ENCODE results near the gene PTPRH. TPM values are rescaled to one million over a fixed set of nuclear protein-coding genes. Genes with fewer than 3 reads are reported as not detected.
A peak's percentile ranks its signal among the peaks of the same experiment; 100 is the strongest.

PTPRH gene
- total and polyA plus RNA-seq, 8 donors: 5.1 to 15.3 (median 8.1) TPM

GRCh38 chr19:55223291-55224037 lies 14.2 kb upstream of the PTPRH start:
- Histone ChIP-seq H3K27me3 (no peaks in the 10 kb centered on the region), H3K4me3 (no peak overlapping the region), H3K4me1 (no peaks in the 10 kb centered on the region), H3K9me3 (no peaks in the 10 kb centered on the region), H3K36me3 (no peaks in the 10 kb centered on the region), H3K27ac (no peak overlapping the region)
- 81 to 86% methylated on average over 17 of the region's 17 CpGs for WGBS, 2 donors
- ATAC-seq: no peak
- peak in 1 of 6 donors; percentile 55 for DNase-seq
- TF ChIP-seq CTCF (IDR thresholded peaks at IDR 0.05): no peak
- FAIRE-seq: no peak
- intact Hi-C loops (cut with DNase I): no loop called here

GRCh38 chr19:55220525-55220924 lies 11.2 kb upstream of the PTPRH start:
- ATAC-seq (no peak), FAIRE-seq (no peak), DNase-seq (no peak)
- Histone ChIP-seq H3K27me3 (no peaks in the 10 kb centered on the region), H3K4me1 (peaks cover 0 to 9% (median 0%) of the 10 kb centered on the region in 3 donors), H3K4me3 (no peak overlapping the region), H3K36me3 (no peaks in the 10 kb centered on the region), H3K27ac (no peak overlapping the region), H3K9me3 (no peaks in the 10 kb centered on the region)
- intact Hi-C loops (cut with DNase I): no loop called here
- TF ChIP-seq CTCF (IDR thresholded peaks at IDR 0.05): no peak
- 72 to 78% methylated on average over 9 of the region's 9 CpGs for WGBS, 2 donors

- H3K4me1 ChIP-seq: peaks cover 0 to 9% (median 0%) of the 10 kb centered on the region in 3 donors
- FAIRE-seq (no peak), ATAC-seq (peak; percentile 94 to 97 (median 94)), DNase-seq (peak; percentile 77 to 91 (median 86))
- TF ChIP-seq CTCF (IDR thresholded peaks at IDR 0.05): no peak
- 2 to 4% methylated on average over 36 of the region's 36 CpGs for WGBS, 2 donors
- peak overlapping the region; percentile 24 to 52 (median 36) for H3K4me3 ChIP-seq
- no peaks in the 10 kb centered on the region for H3K36me3 ChIP-seq
- H3K9me3 ChIP-seq: no peaks in the 10 kb centered on the region
- no peaks in the 10 kb centered on the region for H3K27me3 ChIP-seq
- H3K27ac ChIP-seq: peak overlapping the region in 2 of 4 donors; percentile 47 to 80
- intact Hi-C loops (cut with DNase I): no loop called here
Observed at GRCh38 chr19:55216461-55217198, 7.3 kb upstream of the PTPRH start.

- FAIRE-seq (no peak), ATAC-seq (no peak), DNase-seq (no peak)
- intact Hi-C loops (cut with DNase I): no loop called here
- no peak for TF ChIP-seq CTCF (IDR thresholded peaks at IDR 0.05)
- 76 to 82% methylated on average over 7 of the region's 7 CpGs for WGBS, 2 donors
- Histone ChIP-seq H3K27ac (no peak overlapping the region), H3K36me3 (no peaks in the 10 kb centered on the region), H3K27me3 (no peaks in the 10 kb centered on the region), H3K9me3 (no peaks in the 10 kb centered on the region), H3K4me3 (no peak overlapping the region), H3K4me1 (peaks cover 15 to 25% (median 15%) of the 10 kb centered on the region in 3 donors)
Observed at GRCh38 chr19:55213547-55213946, 4.2 kb upstream of the PTPRH start.

Data from pancreas (tissue), 10 donors.